HG02623 (cell line): ENCODE data around the gene TRAPPC12.
A peak's percentile ranks its signal among the peaks of the same experiment; 100 is the strongest.
"Not testable (repeated sequence)": the region's sequence is repeated elsewhere in the genome, so short reads cannot be mapped to it uniquely, and the experiment has no call there.

Experiments
- ATAC-seq: cut with Tn5 transposase; IDR thresholded peaks from one replicate; pipeline ENCODE4 v1.9.1; 2021; ENCODE audit warnings: moderate library complexity; ENCODE audit not compliant: unreplicated experiment

TRAPPC12 gene

DNA sequence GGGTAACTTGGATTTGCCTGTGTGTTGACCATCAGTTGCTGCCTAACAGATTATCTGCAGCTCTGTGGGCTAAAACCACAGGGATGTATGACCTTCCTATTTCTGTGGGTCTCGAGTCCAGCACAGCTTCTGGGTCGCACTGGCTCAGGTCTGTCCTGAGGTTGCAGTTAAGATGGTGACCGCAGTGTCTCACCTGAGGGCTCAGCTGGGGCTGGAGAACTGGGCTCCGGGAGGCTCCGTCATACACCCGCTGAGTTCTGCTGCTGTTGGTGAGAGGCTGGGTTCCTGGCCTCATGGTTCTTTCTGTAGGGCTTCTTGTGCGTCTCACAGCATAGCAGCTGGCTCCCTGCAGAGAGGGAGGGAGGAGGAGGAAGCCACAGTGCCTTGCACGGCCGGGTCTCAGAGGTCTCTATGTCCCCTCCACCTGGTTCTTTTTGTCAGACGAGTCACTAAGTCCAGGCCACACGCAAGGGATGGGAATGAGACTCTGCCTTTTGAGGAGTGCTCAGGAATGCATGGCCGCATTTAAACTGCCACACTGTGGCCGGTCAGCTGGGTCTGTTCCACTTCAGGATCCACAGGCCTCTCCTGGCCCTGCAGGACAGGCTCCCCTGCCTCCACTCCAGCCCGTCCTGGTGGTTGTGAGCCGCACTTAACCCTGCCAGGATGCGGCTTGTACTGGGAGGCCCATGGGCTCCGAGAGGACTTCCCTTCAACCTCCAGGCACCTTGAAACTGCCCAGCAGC is 72.6 kb downstream of the TRAPPC12 start:
- ATAC-seq: no peak

DNA sequence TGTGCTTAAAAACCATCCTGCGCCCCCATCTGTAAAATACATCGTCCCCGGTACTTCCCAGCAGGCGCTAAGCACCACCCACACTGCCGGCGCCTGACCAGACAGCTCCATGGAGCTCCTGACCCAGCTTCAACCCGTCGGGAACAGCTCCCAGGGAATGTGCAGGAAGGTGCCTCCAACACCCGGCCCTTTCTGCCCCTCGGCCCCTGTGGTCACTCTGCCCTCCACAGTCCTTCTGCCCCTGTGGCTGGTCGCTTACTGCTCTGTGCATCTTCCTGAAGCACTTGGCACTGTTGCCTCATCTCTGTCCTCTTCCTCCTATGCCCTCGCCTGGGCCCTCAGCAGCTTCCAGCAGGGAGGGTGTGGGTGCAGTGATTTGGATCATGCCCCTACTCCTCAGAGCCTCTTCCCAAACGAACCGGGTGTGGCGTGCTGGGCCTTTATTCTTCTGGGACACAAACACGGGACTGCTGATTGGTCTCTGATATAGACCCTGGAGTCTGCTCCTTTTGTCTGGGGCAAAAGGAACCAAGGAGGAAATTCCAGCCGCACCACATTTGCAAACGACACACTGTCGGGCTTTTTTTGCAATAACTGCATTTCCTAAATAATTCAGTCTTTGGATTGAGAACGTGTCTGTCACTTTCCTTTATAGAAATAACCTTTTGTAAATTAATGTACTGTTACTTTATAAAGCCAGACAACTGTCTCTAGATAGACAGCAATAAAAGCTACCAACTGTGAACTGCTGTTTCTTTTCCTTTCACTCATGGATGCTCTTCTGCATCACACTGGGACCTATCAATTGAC is 73.9 kb downstream of the TRAPPC12 start:
- no peak for ATAC-seq

DNA sequence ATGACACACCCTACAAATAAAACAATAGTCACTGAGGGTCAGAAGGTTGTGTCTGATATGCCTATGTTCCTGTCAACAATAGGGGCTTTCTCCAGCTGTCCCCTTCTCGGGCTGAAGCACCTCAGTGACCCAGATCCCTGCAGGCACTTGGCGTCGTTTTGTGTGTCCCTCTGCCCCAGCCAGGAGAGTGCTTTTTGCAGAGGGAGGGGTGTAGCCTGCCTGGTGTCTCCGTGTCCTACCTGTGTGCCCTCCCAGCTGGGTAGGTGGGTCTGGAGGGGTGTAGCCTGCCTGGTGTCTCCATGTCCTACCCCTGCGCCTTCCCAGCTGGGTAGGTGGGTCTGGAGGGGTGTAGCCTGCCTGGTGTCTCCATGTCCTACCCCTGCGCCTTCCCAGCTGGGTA is 74.5 kb downstream of the TRAPPC12 start:
- ATAC-seq: not testable (repeated sequence)

DNA sequence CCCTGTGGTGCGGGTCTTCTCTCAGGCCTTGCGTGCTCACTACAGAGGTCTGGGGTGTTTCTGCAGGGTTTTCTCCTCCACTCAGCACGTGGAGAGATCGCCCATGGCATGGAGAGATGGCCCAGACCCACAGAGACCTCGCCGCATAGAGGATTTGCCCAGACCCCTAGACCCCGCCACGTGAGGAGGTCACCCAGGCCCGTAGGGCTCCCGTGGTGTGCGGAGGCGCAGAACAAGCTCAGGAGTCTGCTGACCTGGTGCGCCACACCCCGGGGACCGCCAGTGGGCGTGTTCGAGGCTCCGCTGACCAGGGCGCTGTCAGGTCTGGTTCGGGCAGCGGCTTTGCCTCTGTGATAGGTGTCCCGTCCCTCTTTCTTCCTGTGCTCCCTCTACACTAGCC is 75.3 kb downstream of the TRAPPC12 start:
- ATAC-seq: no peak

DNA sequence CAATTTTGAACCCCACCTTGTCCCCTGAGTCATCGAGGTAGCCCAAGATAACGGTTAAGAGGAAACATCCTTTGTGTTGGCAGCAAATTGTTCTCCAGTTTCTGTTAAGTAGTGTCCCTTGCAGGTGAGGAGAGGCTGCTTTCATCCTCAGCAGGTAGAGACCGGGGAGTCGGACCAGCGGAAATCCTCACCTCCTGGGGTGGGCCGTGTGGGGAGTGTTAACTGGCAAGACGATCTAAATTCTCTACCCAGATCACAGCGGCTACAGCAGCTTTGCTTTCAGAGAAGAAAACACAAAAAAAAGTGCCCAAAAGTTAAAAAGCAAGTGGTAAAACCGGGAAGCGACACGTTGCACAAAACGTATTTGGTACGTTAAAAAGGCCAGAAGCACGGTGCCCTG is 76.6 kb downstream of the TRAPPC12 start:
- no peak for ATAC-seq

DNA sequence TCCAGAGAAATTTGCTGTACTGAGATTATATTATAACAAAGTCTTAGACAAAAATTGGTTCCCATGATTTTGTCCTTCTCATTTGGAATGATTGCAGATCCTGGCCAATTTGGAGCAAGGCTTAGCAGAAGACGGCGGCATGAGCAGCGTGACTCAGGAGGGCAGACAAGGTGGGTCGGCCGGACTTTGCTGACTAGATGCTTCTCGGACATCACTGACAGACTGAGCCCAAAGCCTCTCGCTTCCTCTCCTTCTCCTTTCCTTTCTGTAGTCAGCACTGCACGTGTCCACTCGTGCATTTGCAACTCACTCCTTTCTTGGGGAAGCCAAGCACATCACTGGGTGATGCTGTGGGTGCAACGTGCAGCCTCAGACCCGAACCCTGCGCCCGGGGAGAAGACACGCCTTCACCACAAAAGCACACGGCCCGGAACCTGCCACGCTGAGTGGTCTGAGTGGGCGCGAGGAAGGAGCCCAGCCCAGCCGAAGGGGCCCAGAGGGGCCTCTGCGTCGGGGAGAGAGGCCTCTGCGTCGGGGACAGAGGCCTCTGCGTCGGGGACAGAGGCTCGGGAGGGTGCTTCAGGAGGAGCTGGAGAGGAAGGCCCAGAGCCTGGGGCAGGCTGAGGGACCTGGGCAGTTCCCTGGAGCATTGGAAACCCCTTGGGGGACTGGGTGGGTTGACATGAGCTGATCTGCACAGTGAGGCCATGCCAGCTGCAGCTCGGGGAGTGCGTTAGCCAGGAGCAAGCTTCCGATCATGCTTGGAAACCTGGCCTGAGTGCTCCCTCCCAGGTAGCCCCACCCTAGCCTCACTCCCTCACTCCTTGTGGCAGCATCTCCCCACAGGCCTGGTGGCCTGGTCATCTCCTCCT is 78.3 kb downstream of the TRAPPC12 start:
- ATAC-seq: no peak

DNA sequence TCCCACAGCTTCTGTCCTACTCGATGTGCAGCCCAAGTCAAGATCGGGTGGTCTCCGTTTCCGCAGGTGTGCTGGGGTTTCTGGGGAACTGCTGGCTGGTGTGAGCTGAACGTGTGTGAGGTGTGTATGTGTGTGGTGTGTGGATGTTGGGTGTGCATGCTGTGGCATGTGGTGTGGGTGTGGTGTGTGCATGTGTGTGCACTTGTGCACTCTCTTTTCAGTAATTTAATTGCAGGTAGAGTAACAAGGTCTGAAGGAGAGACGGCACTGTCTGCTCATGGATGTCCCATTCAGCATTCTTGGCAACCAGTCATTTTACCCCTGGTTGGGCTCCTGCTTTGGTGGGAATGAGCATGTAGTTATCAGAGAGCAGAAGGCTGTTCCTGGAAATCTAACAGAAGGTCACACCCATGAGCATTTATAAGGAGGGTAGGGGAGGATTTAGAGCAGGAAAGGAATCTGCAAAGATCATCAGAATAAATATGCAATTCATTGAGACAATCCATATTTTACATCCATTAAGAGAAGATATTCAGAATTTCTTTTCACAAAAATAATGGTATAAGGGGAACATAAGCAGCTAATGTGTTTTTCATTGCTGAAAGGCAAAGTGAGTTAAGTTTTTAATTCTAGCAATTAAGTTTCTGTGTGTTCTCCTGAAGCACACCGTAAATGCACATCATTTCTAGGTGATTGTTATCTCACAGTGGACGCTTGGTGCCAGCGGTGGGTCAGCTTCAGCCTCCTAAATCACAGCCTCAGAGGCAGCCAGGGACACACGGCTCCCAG is 79.1 kb downstream of the TRAPPC12 start:
- ATAC-seq: no peak

DNA sequence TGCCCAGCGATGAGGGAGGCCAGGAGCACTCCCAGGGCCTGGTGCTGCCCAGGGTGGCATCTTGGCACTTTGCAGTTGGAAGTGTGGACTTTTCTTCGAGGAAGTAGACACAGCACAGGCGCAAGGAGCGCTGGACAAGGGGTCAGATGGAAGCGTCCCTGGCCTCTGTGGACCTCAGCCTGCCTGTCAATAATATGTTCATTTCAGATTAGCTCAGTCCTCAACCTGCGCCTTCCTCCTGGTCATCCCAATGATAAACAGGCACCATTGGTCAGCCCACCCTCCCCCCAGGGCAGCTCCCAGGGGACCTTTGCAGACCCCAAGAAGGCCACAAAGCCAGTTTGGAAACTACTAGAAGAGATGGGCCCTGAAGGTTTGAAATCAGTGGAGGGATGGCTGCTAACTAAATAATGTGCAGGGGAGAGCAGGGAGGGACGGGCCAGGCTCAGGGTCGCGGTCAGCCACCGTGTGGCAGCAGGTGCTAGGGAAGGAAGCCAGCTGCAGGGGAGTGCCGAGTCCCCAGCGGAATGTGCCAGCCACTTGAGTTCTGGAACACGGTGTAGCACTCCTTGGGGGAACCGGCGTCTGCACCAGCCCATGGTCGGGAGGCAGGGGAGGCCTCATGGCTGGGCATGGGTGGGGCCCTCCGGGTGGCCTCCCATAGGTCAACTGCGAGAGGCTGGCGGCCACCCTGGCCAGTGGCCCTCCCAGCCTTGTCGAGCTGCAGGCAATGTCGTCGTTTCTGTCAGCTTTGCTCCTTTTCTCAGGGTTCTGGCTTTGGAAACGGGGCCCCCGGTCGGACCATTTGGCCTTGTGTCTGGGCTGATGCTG is 79.9 kb downstream of the TRAPPC12 start:
- ATAC-seq: no peak

DNA sequence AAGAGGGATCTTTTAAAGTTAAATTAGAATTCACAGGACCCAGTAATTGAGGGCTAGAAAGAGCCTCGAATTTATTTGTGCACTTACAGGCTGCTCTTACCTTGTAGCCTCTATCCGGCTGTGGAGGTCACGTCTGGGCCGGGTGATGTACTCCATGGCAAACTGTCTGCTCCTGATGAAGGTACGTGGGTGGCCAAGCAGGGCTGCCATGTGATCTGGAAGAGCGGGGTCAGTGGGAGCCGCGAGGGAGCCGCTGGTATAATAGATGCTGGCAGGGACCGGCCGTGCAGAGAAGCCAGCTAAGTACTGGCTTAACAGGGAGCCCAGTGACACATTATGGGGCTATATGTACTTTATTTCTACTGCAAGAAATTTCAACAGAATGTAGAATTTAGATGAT is 80.7 kb downstream of the TRAPPC12 start:
- no peak for ATAC-seq

DNA sequence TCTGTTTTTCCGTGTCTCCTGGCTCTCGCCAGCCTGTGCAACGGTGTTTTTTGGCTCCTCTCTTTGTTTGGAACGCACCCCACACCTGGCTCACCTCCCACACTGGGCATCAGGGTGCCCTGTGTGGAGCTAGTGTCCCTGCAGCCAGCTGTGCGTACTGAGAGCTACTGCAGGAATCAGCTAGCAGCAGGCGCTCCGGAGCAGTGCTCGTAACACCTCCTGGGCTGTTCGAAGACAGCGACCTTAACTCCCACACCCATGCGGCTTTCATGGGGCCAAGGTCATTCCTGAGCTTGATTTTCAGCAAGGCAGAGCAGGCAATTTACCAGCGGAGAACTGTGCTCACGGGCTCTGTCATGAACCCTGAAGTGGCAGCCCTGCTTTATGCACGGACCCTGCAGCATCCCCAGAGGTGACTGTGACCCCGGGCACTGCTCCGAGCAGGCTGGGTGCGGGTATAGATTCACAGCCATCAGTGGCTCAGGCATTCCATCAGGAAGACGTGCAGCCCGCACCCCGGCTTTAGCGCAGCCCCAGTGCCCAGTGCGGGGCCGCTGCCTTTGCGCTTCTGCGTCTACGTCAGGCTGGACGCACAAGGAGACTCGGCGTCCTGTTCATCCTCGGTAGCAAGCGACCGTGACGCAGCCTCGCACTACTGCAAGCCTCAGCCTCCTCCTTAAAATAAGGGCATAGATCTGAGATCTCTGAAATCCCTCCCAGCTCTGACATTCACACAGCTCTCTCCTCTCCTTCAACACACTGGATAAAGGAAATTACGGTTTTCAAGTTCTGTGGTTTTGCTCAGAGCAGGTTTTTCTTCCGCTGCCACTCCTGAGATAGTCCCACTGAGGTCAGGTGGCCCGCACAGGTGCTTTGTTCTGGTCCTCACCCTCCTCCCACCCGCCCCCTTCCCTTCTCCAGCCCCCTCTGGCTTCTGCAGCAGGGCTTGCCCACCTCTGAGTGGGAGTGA is 81.6 kb downstream of the TRAPPC12 start:
- no peak for ATAC-seq

DNA sequence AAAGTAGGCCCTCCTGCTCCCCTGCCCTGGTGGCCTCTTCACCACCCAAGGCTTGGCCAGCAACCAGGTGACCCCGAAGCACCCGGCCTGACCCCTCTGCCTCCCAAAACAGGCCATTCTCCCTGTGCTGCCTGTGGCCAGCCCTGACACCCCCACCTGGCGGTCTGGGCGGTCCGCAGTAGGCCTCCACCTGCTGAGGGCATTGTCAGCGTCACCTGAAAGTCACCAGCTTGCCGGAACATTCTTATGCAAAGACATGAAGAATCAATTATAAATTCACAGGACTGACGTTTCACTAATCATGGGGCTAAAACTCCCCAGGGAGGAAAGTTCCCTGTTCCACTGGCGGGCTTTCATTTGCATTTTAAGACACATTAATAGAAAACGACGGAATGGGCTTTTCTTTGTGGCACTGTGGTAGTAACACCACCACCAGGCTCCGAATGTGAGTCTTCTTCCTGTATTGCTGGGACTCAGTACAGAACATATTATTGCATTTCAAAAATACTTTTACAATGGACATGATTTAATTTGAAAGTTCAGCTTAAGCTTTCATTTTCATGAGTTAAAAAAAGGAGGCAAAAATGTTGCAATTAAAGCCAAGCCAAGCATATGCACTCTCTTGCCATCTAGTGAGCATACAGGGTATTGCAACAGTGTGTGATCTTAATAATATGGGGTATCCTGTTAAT is 82.5 kb downstream of the TRAPPC12 start:
- ATAC-seq: peak; percentile 54

DNA sequence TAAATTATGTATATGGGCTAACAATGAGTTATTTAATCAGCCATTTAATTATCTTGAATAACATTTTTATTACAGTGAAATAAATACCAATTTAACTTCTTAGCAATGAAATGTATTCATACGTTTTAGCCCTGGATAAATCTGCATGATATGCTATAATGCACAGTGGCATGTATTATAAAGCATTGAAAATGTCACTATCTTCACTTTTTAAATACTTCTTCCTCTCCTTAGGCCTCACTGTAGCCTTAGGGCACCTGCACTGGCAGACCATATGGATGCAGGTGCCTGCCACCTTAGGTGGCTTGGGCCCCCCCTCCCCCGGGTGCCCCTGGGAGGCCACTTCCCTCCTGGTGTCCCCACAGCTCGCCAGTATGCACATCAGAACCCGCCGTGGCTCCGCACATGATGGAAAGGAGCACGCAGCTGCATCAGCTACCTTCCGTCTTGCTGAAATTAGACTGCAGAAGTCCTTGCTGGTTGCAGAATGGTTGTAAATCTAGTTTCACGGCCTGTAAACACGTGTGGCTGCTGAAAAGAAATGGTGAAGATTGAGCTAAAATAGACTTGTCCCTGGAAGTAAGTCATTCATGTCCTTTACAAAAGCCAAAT is 83.1 kb downstream of the TRAPPC12 start:
- ATAC-seq: no peak

DNA sequence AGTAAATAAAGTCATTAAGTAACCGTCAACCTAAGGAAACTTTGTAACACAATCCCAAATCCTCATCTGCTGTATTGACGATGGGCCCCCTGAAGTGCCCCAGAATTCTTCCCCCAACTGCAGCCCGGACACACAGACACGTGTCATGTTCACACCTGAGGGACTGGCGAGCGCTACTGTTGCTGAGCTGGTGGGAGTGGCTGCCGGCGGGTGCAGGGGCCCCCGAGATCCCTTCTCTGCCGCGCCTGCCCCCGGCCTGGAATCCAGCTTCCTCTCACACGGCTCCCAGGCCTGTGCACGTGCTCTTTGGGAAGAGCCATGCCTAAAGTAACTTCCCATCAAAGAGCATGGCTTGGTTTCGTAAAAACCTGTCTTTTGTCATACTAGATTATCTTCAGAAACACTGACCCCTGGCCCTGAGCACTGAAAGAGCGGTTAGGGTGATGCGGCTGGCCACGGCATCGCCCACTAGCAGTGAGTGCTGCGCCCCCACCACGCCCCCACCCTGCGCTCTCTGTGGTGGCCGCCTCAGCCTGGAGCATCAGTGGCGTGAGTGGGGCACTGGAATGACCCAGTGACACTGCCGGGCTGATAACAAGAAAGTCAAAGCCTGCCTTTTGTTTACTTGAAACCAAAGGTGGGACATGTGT is 83.8 kb downstream of the TRAPPC12 start:
- ATAC-seq: no peak

DNA sequence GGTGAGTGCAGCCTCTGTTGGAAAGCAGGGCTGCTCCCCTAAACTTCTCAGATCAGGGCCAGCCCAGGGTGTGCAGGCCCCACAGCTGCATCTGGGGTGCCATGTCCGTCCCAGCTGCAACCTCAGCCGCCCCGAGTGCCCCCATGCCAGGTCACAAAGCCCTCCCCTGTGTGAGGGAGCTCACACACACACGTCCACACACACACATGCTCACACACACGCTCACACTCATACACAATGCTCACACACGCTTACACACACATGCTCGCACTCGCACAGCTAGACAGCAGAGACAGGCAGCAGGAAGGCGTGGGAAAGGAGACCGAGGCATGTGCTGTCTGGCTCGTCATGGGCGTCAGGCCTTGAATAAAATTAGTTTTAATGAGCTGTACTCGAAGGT is 84.5 kb downstream of the TRAPPC12 start:
- no peak for ATAC-seq

DNA sequence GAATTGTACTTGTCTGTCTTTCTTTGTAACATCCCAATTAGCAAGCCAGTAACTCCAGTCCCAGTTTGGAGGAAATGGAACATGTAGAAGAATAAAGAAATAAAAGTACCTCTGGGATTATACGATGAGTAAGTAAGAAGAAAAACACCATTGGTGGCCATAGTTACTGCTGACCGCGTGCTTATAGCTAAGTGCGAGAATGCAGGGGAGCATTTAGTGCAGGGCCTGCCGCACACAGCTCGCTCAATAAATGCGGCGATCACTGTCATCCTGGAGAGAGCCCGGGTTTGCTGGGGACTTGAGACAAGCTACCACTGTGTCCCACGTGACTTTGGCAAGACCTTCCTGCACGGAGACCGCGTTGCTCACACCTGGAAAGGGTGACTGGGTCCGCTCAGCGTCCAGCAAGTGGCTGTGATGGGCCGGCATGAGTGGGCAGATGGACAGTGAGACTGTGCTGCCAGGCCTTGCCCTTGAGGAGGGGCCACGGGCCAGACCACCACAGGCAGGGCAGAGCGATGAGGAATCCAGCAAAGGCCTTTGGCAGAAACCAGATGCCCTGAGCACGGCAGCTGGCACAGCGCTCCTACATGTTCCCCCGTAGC is 85.0 kb downstream of the TRAPPC12 start:
- ATAC-seq: no peak

DNA sequence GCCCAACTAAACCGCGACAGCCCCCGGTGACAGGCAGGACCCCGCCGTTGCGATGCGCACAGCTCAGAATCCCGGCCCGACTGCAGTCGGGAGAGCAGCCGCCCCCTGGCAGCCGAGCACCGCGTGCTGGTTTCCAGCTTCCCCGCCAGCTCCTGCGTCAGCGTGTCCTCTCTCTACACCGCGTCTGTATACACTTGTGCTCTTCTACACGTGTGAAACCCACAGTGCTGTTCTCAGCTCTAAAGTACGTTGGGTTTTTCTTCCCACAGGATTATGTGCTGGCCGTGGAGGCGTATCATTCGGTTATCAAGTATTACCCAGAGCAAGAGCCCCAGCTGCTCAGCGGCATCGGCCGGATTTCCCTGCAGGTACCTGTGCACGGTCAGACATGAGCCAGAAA is 85.8 kb downstream of the TRAPPC12 start:
- ATAC-seq: no peak
